ENCODE results near the gene DNAH9.
"Not testable (repeated sequence)": the region's sequence is repeated elsewhere in the genome, so short reads cannot be mapped to it uniquely, and the experiment has no call there.

DNAH9 gene

GRCh38 chr17:11952610-11953009 is 354.3 kb downstream of the DNAH9 start:
- FAIRE-seq (no peak), DNase-seq (ENCODE audit: insufficient read length) (no peak)
- TF ChIP-seq TAF1 (IDR thresholded peaks at IDR 0.05; ENCODE audit: borderline replicate concordance, low read depth, low read length), result no peak
- TF ChIP-seq POLR2A (IDR thresholded peaks at IDR 0.05; ENCODE audit: low read depth, low read length), result no peak
- no peak for TF ChIP-seq POLR2AphosphoS5 (IDR thresholded peaks at IDR 0.05; ENCODE audit: low read depth, low read length)

GRCh38 chr17:11953924-11954323 is 355.7 kb downstream of the DNAH9 start:
- FAIRE-seq (no peak), DNase-seq (ENCODE audit: insufficient read length) (no peak)
- TF ChIP-seq POLR2AphosphoS5 (IDR thresholded peaks at IDR 0.05; ENCODE audit: low read depth, low read length), result no peak
- TF ChIP-seq POLR2A (IDR thresholded peaks at IDR 0.05; ENCODE audit: low read depth, low read length), result no peak
- no peak for TF ChIP-seq TAF1 (IDR thresholded peaks at IDR 0.05; ENCODE audit: borderline replicate concordance, low read depth, low read length)

GRCh38 chr17:11954936-11955335 is 356.7 kb downstream of the DNAH9 start:
- TF ChIP-seq POLR2AphosphoS5 (IDR thresholded peaks at IDR 0.05; ENCODE audit: low read depth, low read length) (no peak), TAF1 (IDR thresholded peaks at IDR 0.05; ENCODE audit: borderline replicate concordance, low read depth, low read length) (no peak), POLR2A (IDR thresholded peaks at IDR 0.05; ENCODE audit: low read depth, low read length) (no peak)
- FAIRE-seq, result no peak
- no peak for DNase-seq (ENCODE audit: insufficient read length)

- TF ChIP-seq TAF1 (IDR thresholded peaks at IDR 0.05; ENCODE audit: borderline replicate concordance, low read depth, low read length) (no peak), POLR2AphosphoS5 (IDR thresholded peaks at IDR 0.05; ENCODE audit: low read depth, low read length) (no peak)
- no peak for FAIRE-seq
- DNase-seq (ENCODE audit: insufficient read length), result no peak
Observed at GRCh38 chr17:11969565-11969964, 371.3 kb downstream of the DNAH9 start.

GRCh38 chr17:11972741-11973140 is 374.5 kb downstream of the DNAH9 start:
- DNase-seq (ENCODE audit: insufficient read length); FAIRE-seq: not testable (repeated sequence)

- FAIRE-seq, result no peak
- no peak for DNase-seq (ENCODE audit: insufficient read length)
- TF ChIP-seq TAF1 (IDR thresholded peaks at IDR 0.05; ENCODE audit: borderline replicate concordance, low read depth, low read length) (no peak), POLR2A (IDR thresholded peaks at IDR 0.05; ENCODE audit: low read depth, low read length) (no peak), POLR2AphosphoS5 (IDR thresholded peaks at IDR 0.05; ENCODE audit: low read depth, low read length) (no peak)
Observed at GRCh38 chr17:11979795-11980194, 381.5 kb downstream of the DNAH9 start.

- TF ChIP-seq TAF1 (IDR thresholded peaks at IDR 0.05; ENCODE audit: borderline replicate concordance, low read depth, low read length) (no peak), POLR2A (IDR thresholded peaks at IDR 0.05; ENCODE audit: low read depth, low read length) (no peak), POLR2AphosphoS5 (IDR thresholded peaks at IDR 0.05; ENCODE audit: low read depth, low read length) (no peak)
- FAIRE-seq (no peak), DNase-seq (ENCODE audit: insufficient read length) (no peak)
Observed at GRCh38 chr17:11980813-11981212, 382.5 kb downstream of the DNAH9 start.

- TF ChIP-seq TAF1 (IDR thresholded peaks at IDR 0.05; ENCODE audit: borderline replicate concordance, low read depth, low read length), result no peak
- TF ChIP-seq POLR2AphosphoS5 (IDR thresholded peaks at IDR 0.05; ENCODE audit: low read depth, low read length), result no peak
- no peak for TF ChIP-seq POLR2A (IDR thresholded peaks at IDR 0.05; ENCODE audit: low read depth, low read length)
- FAIRE-seq, result no peak
- DNase-seq (ENCODE audit: insufficient read length), result no peak
Observed at GRCh38 chr17:11981862-11982261, 383.6 kb downstream of the DNAH9 start.

- TF ChIP-seq POLR2A (IDR thresholded peaks at IDR 0.05; ENCODE audit: low read depth, low read length) (no peak), TAF1 (IDR thresholded peaks at IDR 0.05; ENCODE audit: borderline replicate concordance, low read depth, low read length) (no peak), POLR2AphosphoS5 (IDR thresholded peaks at IDR 0.05; ENCODE audit: low read depth, low read length) (no peak)
- no peak for FAIRE-seq
- no peak for DNase-seq (ENCODE audit: insufficient read length)
Observed at GRCh38 chr17:11986179-11986941, 388.1 kb downstream of the DNAH9 start.

GRCh38 chr17:11986942-11987329 is 388.7 kb downstream of the DNAH9 start:
- no peak for FAIRE-seq

GRCh38 chr17:11990363-11990983 is 392.2 kb downstream of the DNAH9 start:
- no peak for FAIRE-seq
- TF ChIP-seq POLR2AphosphoS5 (IDR thresholded peaks at IDR 0.05; ENCODE audit: low read depth, low read length) (no peak), POLR2A (IDR thresholded peaks at IDR 0.05; ENCODE audit: low read depth, low read length) (no peak), TAF1 (IDR thresholded peaks at IDR 0.05; ENCODE audit: borderline replicate concordance, low read depth, low read length) (no peak)
- no peak for DNase-seq (ENCODE audit: insufficient read length)

More at GRCh38 chr17:11986942-11987329, 388.7 kb downstream of the DNAH9 start:
- no peak for DNase-seq (ENCODE audit: insufficient read length)
- no peak for TF ChIP-seq TAF1 (IDR thresholded peaks at IDR 0.05; ENCODE audit: borderline replicate concordance, low read depth, low read length)
- no peak for TF ChIP-seq POLR2AphosphoS5 (IDR thresholded peaks at IDR 0.05; ENCODE audit: low read depth, low read length)
- TF ChIP-seq POLR2A (IDR thresholded peaks at IDR 0.05; ENCODE audit: low read depth, low read length), result no peak

- FAIRE-seq, result no peak
- no peak for DNase-seq (ENCODE audit: insufficient read length)
- TF ChIP-seq POLR2AphosphoS5 (IDR thresholded peaks at IDR 0.05; ENCODE audit: low read depth, low read length) (no peak), TAF1 (IDR thresholded peaks at IDR 0.05; ENCODE audit: borderline replicate concordance, low read depth, low read length) (no peak), POLR2A (IDR thresholded peaks at IDR 0.05; ENCODE audit: low read depth, low read length) (no peak)
Observed at GRCh38 chr17:11991461-11991860, 393.2 kb downstream of the DNAH9 start.
